AG08395 (cell line): ENCODE results near the gene FERMT2.
"Not testable (repeated sequence)": the region's sequence is repeated elsewhere in the genome, so short reads cannot be mapped to it uniquely, and the experiment has no call there.

Source experiments
- DNase-seq: peaks from one replicate; pipeline ENCODE4 v3.0.0; 2012; ENCODE audit warnings: mixed read lengths, low spot score

The FERMT2 gene

DNA sequence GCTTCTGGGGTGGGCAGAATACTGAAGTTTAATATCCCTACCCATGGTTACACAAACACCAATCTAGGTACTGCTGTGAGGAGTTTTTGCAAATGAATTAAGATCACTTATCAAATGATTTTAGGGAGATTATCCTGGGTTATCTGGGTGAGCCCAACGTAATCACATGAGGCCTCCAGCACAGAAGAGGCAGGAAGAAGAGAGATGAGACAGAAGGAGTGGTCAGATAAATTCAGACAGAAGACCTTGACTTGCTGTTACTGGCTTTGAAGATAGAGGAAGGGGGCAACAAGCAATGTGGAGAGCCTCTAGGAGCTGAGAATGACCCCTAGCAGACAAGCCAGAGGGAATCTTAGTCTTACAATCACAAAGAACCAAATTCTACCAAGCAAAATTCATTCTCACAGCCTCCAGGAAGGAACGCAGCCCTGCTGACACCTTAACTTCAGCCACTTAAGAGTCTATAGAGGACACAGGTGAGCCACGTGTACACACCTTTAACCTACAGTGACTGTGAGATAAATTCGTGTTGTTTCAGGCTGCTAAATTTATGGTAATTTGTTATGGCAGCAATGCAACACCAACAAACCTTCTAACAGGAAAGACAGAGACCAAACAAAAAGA lies 49.4 kb downstream of the FERMT2 start:
- no peak for DNase-seq

DNA sequence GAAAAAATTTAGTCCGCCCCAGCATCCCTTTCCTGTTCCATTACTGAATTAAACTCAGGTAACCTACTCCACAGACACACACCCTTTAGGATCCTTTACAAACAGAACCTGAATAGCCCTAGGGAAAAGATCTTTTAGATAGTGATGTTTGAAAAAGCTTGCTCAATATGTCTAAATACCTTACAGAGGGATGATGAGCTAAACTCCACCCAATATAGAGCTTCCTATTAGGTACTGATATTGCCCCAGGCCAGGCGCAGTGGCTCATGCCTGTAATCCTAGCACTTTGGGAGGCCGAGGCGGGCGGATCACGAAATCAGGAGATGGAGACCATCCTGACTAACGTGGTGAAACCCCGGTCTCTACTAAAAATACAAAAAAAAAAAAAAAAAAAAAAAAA lies 50.1 kb downstream of the FERMT2 start:
- no peak for DNase-seq

DNA sequence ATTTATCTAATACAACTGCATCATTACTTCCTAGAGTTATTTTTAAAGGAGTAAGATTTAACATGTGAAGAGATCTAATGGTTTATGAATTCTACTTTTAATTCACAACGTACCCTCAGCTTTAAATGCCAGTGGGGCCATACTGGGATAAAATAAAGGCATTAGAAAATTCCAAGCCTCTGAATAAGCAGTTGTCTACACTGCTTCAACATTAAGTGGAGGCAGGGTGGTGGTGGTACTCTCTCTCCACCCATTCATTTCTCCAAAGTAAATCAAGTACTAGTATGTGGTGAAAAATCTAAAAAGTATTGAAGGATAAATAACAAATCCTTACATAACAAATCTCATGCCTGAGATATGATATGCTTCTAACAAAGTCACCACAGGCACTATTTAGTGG lies 52.4 kb downstream of the FERMT2 start:
- DNase-seq = no peak

DNA sequence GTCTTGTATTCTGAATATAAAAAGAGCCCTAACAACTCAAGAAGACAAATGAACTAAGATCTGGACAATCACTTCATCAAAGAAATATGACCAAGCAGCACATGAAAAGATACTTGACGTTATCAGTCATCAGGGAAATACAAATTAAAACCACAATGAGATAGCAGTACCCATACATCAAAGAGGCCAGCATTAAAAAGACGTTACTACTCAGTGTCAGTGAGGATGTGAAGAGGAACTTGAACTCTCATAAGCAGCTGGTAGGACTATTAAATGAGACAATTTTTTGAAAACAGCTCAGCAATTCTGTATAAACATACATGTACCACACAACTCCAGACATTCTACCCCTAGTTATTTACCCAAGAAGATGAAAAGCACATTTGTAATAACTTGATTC lies 55.9 kb downstream of the FERMT2 start:
- DNase-seq = no peak

DNA sequence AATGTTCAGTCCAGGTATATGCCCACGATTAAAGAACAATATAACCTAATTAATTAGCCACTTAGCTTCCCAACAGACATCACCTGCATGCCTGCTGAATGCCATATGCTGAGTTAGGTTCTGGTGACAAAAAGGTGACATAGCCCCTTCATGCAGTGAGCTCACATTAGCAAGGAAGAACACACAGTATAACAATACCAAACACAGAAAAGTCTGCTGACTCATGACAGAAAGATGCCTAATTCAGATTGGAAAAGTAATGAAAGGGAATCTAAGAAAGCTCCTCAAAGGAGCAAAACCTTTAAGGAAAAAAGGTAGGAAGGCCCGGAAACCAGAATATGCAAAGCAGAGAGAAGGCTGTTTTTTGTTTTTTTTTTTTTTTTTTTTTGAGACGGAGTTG lies 59.0 kb downstream of the FERMT2 start:
- no peak for DNase-seq

DNA sequence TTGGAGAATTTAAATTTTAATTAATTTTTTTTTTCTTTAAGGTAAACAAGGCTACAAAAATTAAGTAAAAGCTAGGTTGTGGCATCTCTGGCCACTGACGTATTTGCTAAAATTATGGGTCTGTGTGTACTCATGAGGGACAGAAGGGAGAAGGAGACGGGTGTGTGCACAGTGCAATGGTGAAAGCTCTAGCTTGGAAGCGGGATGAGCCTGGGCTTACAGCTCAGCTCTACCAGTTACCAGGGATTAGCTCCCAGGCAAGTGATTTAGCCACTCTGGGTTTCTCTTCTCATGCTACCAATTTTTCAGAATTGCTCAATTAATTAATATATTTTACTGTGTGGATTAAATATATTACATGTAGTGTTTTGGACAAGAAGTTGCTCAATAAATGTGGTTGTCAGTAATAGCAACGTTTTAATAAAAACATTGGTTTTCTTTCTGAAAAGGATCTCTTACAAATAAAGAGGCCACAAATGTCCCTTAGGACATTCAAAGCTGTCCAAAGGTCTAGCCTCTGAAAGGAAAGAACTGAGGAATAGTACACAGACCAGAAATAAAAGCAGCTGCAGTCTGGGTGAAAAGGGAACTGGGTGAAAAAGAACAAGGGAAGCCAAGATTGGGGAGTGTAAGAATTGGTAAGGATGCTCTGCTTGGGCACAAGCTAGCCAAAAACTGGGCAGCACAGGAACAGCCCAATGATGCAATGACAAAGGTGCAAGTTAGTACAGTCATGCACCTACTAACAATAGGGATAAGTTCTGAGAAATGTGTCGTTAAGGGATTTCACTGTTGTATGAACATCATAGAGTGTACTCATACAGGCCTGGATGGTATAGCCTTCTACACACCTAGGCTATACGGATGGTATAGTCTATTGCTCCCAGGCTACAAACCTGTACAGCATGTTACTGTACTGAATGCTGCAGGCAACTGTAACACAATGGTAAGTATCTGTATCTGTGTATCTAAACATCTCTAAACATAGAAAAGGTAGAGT lies 61.7 kb downstream of the FERMT2 start:
- DNase-seq = no peak

DNA sequence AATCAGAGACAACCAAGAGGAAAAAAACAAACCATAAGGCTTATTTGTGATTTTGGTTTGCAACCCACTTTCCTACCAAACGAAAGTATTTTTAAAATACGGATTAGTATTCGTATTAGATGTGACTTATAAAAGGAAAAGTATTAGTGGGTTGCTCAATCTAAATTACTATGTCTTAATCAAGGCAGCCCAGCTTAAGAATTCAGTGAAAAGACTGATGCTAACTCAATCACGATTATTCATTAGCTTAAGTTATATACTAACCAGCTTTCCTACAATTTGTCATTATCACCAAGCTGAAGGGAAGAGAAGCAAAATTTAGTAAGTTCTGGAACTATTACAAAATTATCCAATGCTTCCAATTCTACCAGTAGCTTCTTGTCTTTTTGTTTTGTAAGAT lies 62.7 kb downstream of the FERMT2 start:
- no peak for DNase-seq

DNA sequence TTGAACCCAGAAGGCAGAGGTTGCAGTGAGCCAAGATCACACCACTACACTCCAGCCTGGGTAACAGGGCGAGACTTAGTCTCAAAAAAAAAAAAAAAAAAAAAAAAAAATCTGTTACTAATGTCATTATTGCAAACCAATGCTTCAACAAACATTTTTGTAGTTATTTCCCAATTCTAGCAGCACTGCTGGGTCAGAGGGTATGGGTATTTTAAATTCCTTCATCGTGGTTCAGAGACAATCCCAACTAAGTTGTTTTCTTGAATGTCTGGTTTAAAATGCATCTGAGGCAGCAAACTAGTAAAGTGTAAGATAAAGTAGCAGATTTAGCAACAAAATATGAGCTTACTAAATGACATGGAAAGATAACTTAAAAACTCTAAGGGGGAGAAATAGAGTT lies 65.6 kb downstream of the FERMT2 start:
- DNase-seq = peak; percentile 10

DNA sequence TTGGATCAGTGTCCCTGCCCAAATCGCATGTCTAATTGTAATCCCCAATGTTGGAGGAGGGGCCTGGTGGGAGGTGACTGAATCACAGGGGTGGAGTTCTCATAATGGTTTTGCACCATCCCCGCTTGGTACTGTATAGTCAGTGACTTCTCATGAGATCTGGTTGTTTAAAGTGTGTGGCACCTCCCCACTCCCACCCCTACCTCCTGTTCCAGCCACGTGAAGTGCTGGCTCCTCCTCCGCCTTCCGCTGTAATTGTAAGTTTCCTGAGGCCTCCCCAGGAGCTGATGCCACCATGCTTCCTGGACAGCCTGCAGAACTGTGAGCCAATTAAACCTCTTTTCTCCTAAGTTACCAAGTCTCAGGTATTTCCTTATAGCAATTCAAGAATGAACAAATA lies 67.2 kb downstream of the FERMT2 start:
- DNase-seq = no peak

DNA sequence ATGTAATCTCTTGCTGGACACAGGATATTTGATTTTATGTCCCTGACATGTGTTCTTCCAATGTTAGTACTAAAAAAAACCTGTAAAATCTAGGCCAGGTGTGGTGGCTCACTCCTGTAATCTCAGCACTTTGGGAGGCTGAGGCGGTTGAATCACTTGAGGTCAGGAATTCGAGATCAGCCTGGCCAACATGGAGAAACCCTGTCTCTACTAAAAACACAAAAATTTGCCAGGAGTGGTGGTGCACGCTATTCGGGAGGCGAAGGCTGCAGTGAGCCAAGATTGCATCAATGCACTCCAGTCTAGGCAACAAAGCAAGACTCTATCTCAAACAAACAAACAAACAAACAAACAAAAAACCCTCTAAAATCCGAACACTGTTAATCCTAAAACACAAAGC lies 68.0 kb downstream of the FERMT2 start:
- no peak for DNase-seq

DNA sequence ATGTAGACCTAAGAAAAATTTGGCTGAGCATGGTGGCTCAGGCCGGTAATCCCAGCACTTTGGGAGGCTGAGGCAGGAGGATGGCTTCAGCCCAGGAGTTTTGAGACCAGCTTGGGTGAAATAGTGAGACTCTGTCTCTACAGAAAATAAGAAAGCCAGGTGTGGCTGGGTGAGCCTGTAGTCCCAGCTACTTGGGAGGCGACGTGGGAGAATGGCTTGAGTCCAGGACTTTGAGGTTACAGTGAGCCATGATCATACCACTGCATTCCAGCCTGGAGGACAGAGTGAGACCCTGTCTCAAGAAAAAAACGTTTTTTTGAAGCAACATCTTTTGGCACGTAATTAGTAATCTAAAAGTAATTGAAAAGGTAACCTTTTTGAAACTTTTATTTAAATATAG lies 70.9 kb downstream of the FERMT2 start:
- DNase-seq = no peak

DNA sequence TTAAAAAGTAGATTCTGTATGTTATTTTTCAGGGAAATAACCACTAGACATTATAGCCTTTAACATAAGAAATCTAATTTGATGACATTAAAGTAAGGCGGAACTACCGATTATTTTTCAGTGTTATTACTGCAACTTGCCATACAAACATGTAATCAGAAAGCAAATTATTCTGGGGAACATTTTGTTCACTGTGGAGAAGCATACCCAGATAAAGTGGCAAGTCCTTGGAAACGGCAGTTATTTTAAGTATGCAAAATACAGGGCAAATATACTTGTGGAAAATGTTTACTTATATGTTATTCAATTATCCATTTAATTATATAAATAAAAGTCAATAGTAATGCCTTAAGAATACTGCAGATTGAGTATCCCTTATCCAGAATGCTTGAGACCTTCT lies 71.9 kb downstream of the FERMT2 start:
- no peak for DNase-seq

DNA sequence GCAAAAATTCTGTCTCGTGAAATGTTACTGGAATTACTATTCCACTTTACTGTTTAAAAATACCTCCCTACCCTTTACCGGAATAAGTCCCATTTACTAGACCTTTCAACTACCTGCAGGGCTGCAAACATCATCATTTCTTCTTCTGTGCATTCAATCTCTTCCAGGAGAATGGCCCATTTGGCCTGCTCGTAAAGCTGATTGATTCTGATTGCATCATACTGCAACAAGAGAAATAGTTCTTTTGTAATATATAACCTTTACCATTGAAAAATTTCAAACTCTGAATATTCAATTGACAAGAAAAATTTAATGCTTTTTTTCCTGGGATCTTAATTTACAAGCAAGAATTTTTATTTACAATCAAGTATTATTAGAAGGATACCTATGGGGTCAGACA lies 72.4 kb downstream of the FERMT2 start:
- DNase-seq = no peak

DNA sequence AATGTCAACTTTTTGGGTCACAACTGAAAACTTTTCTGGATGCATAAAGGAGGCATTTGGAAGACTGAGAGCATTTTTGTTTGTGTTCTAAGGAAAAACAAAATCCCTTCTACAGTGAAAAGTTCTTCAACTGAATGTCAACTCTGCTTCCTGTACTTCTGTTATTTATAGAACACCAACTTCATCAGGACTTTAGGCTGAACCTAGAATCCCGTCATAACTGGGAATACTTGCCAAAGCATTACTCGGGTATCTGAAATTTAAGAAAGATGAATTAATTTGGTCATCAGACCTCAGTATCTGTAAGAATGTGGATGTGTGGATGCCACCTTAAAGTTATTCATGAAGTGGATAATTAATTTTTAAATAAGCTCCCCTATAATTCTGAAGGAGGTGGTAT lies 73.2 kb downstream of the FERMT2 start:
- peak; percentile 19 for DNase-seq

DNA sequence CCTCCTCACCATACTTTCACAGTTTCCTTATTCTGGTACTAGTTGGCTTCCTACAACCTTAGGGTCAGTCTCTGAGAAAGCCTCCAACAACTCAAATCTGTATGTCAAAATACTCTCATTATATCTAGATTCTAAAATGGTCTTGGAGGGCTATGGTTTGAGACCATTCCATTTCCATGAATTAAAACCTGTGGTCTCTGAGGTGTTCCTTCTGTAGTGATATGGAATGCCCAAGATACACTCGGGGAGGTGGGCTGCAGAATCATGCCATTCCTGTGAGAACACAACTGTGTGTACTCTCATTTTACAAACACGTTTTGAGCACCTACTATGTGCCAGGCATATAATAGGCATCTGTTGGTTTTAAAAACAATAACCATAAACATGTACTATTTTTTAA lies 74.0 kb downstream of the FERMT2 start:
- no peak for DNase-seq

DNA sequence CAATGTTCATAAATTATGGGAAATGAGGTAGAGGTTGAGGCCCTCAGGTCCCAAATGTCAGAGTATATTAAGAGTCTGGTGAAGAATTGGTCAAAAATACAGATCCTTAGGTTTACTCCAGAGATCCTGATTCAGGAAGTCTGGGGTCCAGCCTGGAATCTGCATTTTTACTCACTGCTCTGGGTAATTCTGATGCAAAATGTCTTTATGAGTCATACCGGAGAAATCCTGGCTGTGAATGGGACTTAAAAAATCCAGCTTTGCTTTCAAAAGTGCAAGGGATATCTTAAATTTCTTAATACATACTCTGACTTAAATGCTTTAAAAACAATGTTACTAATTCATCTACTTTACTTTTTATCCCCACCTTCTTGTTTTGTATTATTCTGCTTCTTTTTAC lies 74.5 kb downstream of the FERMT2 start:
- DNase-seq = peak; percentile 33

DNA sequence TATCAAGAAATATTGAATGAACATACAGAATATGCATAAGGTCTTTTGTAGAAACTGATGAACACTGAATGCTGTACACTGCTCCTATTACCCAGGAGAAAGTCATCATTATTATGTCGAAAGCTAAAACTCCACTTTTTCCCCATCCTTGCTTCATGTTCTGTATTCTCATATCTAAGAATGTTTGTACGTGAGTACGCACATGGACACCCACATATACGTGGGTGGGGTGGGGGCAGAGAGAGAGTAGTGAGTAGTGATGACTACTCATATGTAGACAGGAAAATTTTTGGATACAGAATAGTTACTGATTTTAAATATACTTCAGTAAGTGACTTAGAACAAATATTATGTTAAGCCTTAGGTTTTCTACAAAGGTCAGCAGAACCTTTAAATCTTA lies 75.1 kb downstream of the FERMT2 start:
- DNase-seq = no peak

DNA sequence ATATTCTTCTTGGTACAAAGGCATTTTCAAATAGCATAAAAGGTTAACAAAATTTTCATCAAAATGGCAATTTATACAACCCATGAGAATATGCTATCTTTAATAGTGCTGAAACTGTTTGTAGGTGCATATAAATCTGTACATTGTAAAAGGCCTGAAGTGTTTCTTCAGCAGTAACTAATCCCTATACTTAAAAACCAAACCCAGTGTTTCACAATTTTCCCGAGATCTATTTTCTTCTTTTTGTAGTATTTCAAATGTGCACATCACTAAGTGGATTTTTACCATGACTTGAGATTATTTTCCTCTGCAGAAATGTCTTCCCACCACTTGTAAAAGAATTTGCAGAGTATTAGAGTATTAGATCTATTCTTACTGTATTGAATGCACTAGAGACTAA lies 76.5 kb downstream of the FERMT2 start:
- DNase-seq = no peak

DNA sequence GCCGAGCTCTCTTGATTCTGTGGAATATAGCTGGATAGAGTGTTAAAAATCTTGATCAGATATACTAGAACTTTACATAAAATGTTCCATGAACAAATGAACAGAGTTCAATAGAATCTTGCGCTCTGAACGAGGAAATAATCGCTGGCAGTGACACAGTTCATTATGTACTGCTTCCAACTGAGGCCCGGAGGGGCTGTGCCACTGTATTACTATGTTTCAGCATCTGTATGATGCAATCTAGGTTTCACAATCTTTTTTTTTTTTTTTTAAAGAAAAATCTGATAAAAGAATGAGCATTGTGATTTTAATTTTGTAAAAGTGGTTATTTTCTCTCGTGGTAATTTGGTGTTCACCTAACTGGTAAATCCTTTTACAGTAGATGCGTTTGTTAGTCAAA lies 77.2 kb downstream of the FERMT2 start:
- peak; percentile 53 for DNase-seq

DNA sequence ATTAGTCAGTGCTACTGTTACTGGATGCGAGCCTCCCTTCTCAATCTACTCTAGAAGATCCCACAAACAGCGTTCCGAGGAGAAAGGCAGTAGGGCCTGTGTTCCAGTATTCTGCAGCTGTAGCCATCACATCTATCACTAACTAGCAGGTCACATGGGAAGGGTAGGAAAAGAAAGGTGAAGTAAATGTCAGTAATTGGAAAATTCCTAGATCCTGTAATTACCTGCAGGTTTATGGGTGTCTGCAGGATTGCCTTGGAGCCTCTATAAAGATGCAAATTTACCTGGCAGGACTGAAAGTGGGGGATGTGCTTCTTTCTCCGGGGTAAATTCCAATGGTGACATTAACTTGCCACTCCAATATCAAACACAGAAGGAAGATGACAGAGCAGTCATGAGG lies 77.8 kb downstream of the FERMT2 start:
- no peak for DNase-seq

DNA sequence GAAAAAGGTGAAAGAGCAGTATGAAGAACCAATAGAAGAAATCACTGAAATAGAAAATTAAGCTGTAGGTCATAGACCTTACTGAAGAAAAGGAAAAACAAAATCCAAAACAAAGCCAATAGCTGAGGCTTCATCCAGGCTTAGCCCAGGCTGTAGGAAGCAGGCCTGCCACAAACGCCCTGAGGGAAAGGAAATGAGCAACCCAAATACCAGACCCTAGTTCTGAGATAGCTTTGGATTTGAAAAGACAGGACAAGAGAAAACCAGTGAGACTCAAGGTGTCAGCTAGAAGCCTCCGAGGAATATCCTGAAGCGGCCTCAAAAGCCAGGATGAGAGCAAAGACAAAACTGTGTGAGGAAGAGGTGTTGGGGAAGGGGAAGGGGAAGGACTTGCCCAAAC lies 79.2 kb downstream of the FERMT2 start:
- no peak for DNase-seq

DNA sequence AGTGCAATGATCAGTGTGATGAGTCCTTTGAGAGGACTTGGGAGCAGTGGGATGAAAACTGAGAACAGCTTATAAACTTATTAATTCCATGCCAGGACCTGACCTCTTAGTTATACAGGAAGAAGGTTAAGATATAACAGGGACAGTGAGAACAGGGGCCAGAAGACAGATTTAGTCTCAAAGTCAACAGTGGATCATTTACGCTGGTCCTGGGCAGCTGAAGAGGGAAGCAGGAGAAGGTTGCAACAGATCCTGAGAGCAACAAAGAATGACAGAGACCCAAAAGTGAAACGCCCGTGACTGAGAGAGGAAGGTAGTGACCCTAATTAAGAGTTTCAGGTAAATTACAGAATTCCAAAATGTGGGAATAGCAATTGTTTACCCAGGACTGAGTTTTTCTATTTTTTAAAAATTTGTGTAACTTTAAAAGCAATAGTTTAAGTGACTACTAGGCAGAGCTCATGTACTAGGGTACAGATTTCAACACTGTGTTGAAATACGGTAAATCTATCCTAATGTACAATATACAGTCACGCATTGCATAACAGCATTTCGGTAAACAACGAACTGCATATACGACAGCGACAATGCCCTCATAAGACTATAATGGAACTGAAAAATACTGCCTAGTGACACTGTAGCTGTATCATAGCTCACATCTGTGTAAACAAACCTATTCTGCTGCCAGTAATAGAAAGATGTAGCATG lies 81.8 kb downstream of the FERMT2 start:
- no peak for DNase-seq

DNA sequence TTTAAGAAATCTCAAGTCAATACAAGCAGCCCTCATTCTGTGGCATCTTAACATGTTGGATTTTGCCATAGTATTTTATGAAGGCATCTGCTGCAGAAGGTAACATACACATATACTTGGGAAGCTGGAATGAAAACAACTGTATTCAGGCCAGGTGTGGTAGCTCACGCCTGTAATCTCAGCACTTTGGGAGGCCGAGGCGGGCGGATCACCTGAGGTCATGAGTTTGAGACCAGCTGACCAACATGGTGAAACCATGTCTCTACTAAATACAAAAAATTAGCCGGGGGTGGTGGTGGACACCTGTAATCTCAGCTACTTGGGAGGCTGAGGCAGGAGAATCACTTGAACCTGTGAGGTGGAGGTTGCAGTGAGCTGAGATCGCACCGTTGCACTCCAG lies 86.0 kb downstream of the FERMT2 start:
- not testable (repeated sequence) for DNase-seq
